SK-N-SH (cell line): Measurements from ENCODE around the gene BCL11A.

Experiments used
- EZH2phosphoT487 ChIP-seq: fragments of 200-600 bp; sonication (generic); IDR thresholded peaks from 2 replicates; pipeline ENCODE4 v1.6.1; 2017; ENCODE audit warnings: low read depth, mixed run types, mild to moderate bottlenecking, antibody characterized with exemption, moderate library complexity, borderline replicate concordance
- JUND ChIP-seq: IDR thresholded peaks from 2 replicates; pipeline ENCODE4 v1.4.0; 2012
- MEF2A ChIP-seq: IDR thresholded peaks from 2 replicates; pipeline ENCODE4 v1.4.0; 2012; ENCODE audit warnings: low read depth, borderline replicate concordance
- MXI1 ChIP-seq: IDR thresholded peaks from 2 replicates; pipeline ENCODE4 v1.6.1; 2012; ENCODE audit warnings: mild to moderate bottlenecking, low read depth, low read length, improper control_type of control experiment
- NFIC ChIP-seq: IDR thresholded peaks from 2 replicates; pipeline ENCODE4 v1.4.0; 2012; ENCODE audit warnings: borderline replicate concordance
- SMC3 ChIP-seq: IDR thresholded peaks from 2 replicates; pipeline ENCODE4 v1.6.1; 2012; ENCODE audit warnings: low read depth, low read length, improper control_type of control experiment
- TEAD4 ChIP-seq: IDR thresholded peaks from 2 replicates; pipeline ENCODE4 v1.4.0; 2012; ENCODE audit warnings: mild to moderate bottlenecking, borderline replicate concordance; ENCODE audit not compliant: insufficient read depth
- TF ChIP-seq, protein P1 (sequence below): fragments of 200-600 bp; sonication (generic); IDR thresholded peaks from 2 replicates; pipeline ENCODE4 v1.6.1; 2017; ENCODE audit warnings: antibody characterized with exemption, mild to moderate bottlenecking, moderate library complexity
- TF ChIP-seq, protein P2 (sequence below): IDR thresholded peaks from 2 replicates; pipeline ENCODE4 v1.6.1; 2012; ENCODE audit warnings: mild to moderate bottlenecking, low read depth, low read length, moderate library complexity
- TF ChIP-seq, protein P3 (sequence below): IDR thresholded peaks from 2 replicates; pipeline ENCODE4 v1.4.0; 2012; ENCODE audit warnings: low read depth, borderline replicate concordance
- TF ChIP-seq, protein P4 (sequence below): IDR thresholded peaks from 2 replicates; pipeline ENCODE4 v1.4.0; 2012; ENCODE audit warnings: low read depth

DNA sequence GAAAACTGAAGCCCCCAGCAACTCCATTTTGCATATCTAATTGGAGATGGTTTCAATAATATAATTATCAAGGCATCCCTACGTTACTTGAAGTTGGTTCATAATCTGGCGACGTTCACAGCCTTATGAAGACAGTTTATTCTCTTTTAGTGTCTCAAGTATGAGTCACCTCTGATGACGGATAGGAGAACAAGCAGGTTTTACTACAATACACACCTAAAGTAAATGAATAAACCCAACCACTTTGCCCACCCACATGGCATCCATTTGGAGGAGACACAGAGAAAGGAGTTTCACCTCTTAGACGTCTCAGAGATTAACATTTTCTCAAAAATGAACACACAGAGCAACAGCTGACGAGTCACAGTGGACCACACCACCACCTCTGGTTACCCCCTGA, 40.8 kb downstream of the BCL11A start:
- TF ChIP-seq, protein P1, sequence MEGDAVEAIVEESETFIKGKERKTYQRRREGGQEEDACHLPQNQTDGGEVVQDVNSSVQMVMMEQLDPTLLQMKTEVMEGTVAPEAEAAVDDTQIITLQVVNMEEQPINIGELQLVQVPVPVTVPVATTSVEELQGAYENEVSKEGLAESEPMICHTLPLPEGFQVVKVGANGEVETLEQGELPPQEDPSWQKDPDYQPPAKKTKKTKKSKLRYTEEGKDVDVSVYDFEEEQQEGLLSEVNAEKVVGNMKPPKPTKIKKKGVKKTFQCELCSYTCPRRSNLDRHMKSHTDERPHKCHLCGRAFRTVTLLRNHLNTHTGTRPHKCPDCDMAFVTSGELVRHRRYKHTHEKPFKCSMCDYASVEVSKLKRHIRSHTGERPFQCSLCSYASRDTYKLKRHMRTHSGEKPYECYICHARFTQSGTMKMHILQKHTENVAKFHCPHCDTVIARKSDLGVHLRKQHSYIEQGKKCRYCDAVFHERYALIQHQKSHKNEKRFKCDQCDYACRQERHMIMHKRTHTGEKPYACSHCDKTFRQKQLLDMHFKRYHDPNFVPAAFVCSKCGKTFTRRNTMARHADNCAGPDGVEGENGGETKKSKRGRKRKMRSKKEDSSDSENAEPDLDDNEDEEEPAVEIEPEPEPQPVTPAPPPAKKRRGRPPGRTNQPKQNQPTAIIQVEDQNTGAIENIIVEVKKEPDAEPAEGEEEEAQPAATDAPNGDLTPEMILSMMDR: no peak
- TF ChIP-seq JUND (no peak), EZH2phosphoT487 (no peak), NFIC (no peak), TEAD4 (no peak), MEF2A (no peak), SMC3 (no peak), MXI1 (no peak)
- TF ChIP-seq, protein P2, sequence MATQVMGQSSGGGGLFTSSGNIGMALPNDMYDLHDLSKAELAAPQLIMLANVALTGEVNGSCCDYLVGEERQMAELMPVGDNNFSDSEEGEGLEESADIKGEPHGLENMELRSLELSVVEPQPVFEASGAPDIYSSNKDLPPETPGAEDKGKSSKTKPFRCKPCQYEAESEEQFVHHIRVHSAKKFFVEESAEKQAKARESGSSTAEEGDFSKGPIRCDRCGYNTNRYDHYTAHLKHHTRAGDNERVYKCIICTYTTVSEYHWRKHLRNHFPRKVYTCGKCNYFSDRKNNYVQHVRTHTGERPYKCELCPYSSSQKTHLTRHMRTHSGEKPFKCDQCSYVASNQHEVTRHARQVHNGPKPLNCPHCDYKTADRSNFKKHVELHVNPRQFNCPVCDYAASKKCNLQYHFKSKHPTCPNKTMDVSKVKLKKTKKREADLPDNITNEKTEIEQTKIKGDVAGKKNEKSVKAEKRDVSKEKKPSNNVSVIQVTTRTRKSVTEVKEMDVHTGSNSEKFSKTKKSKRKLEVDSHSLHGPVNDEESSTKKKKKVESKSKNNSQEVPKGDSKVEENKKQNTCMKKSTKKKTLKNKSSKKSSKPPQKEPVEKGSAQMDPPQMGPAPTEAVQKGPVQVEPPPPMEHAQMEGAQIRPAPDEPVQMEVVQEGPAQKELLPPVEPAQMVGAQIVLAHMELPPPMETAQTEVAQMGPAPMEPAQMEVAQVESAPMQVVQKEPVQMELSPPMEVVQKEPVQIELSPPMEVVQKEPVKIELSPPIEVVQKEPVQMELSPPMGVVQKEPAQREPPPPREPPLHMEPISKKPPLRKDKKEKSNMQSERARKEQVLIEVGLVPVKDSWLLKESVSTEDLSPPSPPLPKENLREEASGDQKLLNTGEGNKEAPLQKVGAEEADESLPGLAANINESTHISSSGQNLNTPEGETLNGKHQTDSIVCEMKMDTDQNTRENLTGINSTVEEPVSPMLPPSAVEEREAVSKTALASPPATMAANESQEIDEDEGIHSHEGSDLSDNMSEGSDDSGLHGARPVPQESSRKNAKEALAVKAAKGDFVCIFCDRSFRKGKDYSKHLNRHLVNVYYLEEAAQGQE: no peak
- TF ChIP-seq, protein P3, sequence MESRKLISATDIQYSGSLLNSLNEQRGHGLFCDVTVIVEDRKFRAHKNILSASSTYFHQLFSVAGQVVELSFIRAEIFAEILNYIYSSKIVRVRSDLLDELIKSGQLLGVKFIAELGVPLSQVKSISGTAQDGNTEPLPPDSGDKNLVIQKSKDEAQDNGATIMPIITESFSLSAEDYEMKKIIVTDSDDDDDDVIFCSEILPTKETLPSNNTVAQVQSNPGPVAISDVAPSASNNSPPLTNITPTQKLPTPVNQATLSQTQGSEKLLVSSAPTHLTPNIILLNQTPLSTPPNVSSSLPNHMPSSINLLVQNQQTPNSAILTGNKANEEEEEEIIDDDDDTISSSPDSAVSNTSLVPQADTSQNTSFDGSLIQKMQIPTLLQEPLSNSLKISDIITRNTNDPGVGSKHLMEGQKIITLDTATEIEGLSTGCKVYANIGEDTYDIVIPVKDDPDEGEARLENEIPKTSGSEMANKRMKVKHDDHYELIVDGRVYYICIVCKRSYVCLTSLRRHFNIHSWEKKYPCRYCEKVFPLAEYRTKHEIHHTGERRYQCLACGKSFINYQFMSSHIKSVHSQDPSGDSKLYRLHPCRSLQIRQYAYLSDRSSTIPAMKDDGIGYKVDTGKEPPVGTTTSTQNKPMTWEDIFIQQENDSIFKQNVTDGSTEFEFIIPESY: no peak
- TF ChIP-seq, protein P4, sequence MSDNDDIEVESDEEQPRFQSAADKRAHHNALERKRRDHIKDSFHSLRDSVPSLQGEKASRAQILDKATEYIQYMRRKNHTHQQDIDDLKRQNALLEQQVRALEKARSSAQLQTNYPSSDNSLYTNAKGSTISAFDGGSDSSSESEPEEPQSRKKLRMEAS: no peak
